Embryonic facial prominence (tissue), 1 donor: ENCODE data around the gene SREBF2.

ENCODE experiments used
- DNase-seq: peaks from one replicate; pipeline ENCODE4 v3.0.0-alpha.2; 2016; ENCODE audit errors: extremely low spot score

SREBF2 gene

GRCh38 chr22:41908411-41909309 is 75.8 kb downstream of the SREBF2 start:
- no peak for DNase-seq

- no peak for DNase-seq
Observed at GRCh38 chr22:41909310-41910049, 76.6 kb downstream of the SREBF2 start.

- DNase-seq = no peak
Observed at GRCh38 chr22:41910050-41911000, 77.4 kb downstream of the SREBF2 start.

- no peak for DNase-seq
Observed at GRCh38 chr22:41911001-41911611, 78.2 kb downstream of the SREBF2 start.

- DNase-seq = no peak
Observed at GRCh38 chr22:41912338-41913039, 79.6 kb downstream of the SREBF2 start.

GRCh38 chr22:41913040-41913719 is 80.3 kb downstream of the SREBF2 start:
- DNase-seq = no peak

- DNase-seq = no peak
Observed at GRCh38 chr22:41913842-41914534, 81.1 kb downstream of the SREBF2 start.

GRCh38 chr22:41914611-41915034 is 81.7 kb downstream of the SREBF2 start:
- DNase-seq = no peak

- no peak for DNase-seq
Observed at GRCh38 chr22:41915035-41915785, 82.3 kb downstream of the SREBF2 start, which contains the start of gene SHISA8. Gene SHISA8 (minus strand): TSS chr22:41915074. CDS start chr22:41914667, 407 bp downstream.

GRCh38 chr22:41915786-41916493 is 83.0 kb downstream of the SREBF2 start:
- DNase-seq = no peak

GRCh38 chr22:41916745-41917358 is 83.9 kb downstream of the SREBF2 start:
- no peak for DNase-seq

GRCh38 chr22:41917375-41917902 is 84.5 kb downstream of the SREBF2 start:
- DNase-seq = no peak

GRCh38 chr22:41917903-41918791 is 85.2 kb downstream of the SREBF2 start:
- no peak for DNase-seq

GRCh38 chr22:41919357-41920224 is 86.7 kb downstream of the SREBF2 start:
- no peak for DNase-seq
